ENCODE measurements around the gene AKAP13.

- no peak for TF ChIP-seq CTCF (IDR thresholded peaks at IDR 0.05)
- TF ChIP-seq POLR2A (IDR thresholded peaks at IDR 0.05), result no peak
- TF ChIP-seq EP300 (IDR thresholded peaks at IDR 0.05), result no peak
- TF ChIP-seq POLR2AphosphoS5 (IDR thresholded peaks at IDR 0.05), result no peak
These were observed 400.0 kb downstream of the AKAP13 start for GRCh38 chr15:85780225-85780985.
